ENCODE results near the gene RAD51B.
A peak's percentile ranks its signal among the peaks of the same experiment; 100 is the strongest.

GRCh38 chr14:68389943-68390342, 570.4 kb downstream of the RAD51B start:
- TF ChIP-seq POLR2A (IDR thresholded peaks at IDR 0.05) (no peak), CTCF (IDR thresholded peaks at IDR 0.05) (no peak), EP300 (IDR thresholded peaks at IDR 0.05) (peak in 1 of 2 donors; percentile 30)

Data from tibial nerve (tissue), 4 donors.